SK-N-MC (cell line): ENCODE data around the gene MAPKAPK3.

Experiments used
- EZH2 ChIP-seq: fragments of 200-600 bp; sonication (generic); IDR thresholded peaks from one replicate; pipeline ENCODE4 v1.6.1; 2017; ENCODE audit warnings: antibody characterized with exemption
- FOXP2 ChIP-seq: optimal IDR thresholded peaks from 2 replicates; pipeline ENCODE3; 2011; ENCODE audit warnings: mild to moderate bottlenecking, moderate library complexity; ENCODE audit not compliant: insufficient read depth; ENCODE audit errors: extremely low read length, control extremely low read depth
- POLR2AphosphoS5 ChIP-seq: IDR thresholded peaks from 2 replicates; pipeline ENCODE4 v1.6.1; 2012; ENCODE audit warnings: mild to moderate bottlenecking, low read depth, low read length, borderline replicate concordance

GRCh38 chr3:50662408-50662807, 45.5 kb downstream of the MAPKAPK3 start:
- TF ChIP-seq POLR2AphosphoS5 = no peak
- no peak for TF ChIP-seq EZH2
- no peak for TF ChIP-seq FOXP2
